HCT116 (cell line): Measurements from ENCODE around the gene EME1. TPM values are rescaled to one million over a fixed set of nuclear protein-coding genes. Genes with fewer than 3 reads are reported as not detected.

Source experiments
- ATAC-seq: fragments of 200-7000 bp; cut with Tn5 transposase; 2 replicates; pipeline ENCODE4 v1.9.1; 2020; ENCODE audit warnings: mild to moderate bottlenecking, moderate library complexity
- BruUV-seq: library from RNA; stranded (reverse); fragments of 400-500 nt; replicated peaks from 2 replicates; lab custom pipeline; 2021; lab: Mats Ljungman, UMichigan
- CTCF ChIA-PET: fragments of 300-600 bp; sonication (Branson Sonifier 250); formaldehyde crosslinking; loops from one replicate; lab custom pipeline; 2021; ENCODE audit warnings: antibody characterized with exemption; lab: Charles Lee
- POLR2A ChIA-PET: fragments of 300-600, 350-600 bp; sonication (Branson Sonifier 250); formaldehyde crosslinking; loops from one replicate; lab custom pipeline; 2021; ENCODE audit warnings: antibody characterized with exemption; lab: Charles Lee
- RAD21 ChIA-PET, 2 experiments: fragments of 300-600 bp; sonication (Branson Sonifier 250); formaldehyde crosslinking; loops; one replicate each; lab custom pipeline; 2023; ENCODE audit warnings: low total read pairs in 2 of 2; ENCODE audit not compliant: uncharacterized antibody in 2 of 2, unreplicated experiment in 2 of 2, low non-redundant PET in 1 of 2; lab: Charles Lee
- DNase-seq: peaks from one replicate; pipeline ENCODE4 v3.0.0-alpha.2; 2010; ENCODE audit warnings: low read depth, low spot score
- H2AFZ ChIP-seq: fragments of 200-600 bp; shearing (Covaris generic), sonication (generic); 2 replicates; pipeline ENCODE4 v1.6.1; 2017; ENCODE audit warnings: low read depth, mixed run types, mixed read lengths, antibody characterized with exemption, low read length; ENCODE audit not compliant: poor library complexity, severe bottlenecking
- H3K27ac ChIP-seq: 2 replicates; pipeline ENCODE4 v1.5.1; 2012; ENCODE audit warnings: low read depth, low read length
- H3K27me3 ChIP-seq: fragments of 200-600 bp; sonication (generic); 2 replicates; pipeline ENCODE4 v1.6.1; 2016; ENCODE audit warnings: mixed run types, low read length, mixed read lengths; ENCODE audit not compliant: insufficient read depth
- H3K36me3 ChIP-seq, 2 experiments: fragments of 200-500 bp in 1 of 2; fragments of 200-600 bp in 1 of 2; sonication (Bioruptor generic) in 1 of 2; sonication (generic) in 1 of 2; 2 replicates each; pipeline versions ENCODE4 v1.5.1 to v1.6.1; 2014 to 2016; ENCODE audit warnings: low read length in 2 of 2, inconsistent platforms in 1 of 2, mixed read lengths in 1 of 2, mixed run types in 1 of 2; ENCODE audit not compliant: insufficient read depth in 2 of 2, control insufficient read depth in 1 of 2
- H3K4me1 ChIP-seq, 2 experiments: fragments of 200-600 bp in 1 of 2; sonication (generic) in 1 of 2; 2 replicates each; pipeline versions ENCODE4 v1.5.1 to v1.6.1; 2012 to 2017; ENCODE audit warnings: low read length in 2 of 2, inconsistent platforms in 1 of 2, mild to moderate bottlenecking in 1 of 2, mixed read lengths in 1 of 2, mixed run types in 1 of 2, moderate library complexity in 1 of 2; ENCODE audit not compliant: insufficient read depth in 2 of 2, control insufficient read depth in 1 of 2
- H3K4me2 ChIP-seq: fragments of 200-600 bp; sonication (generic); 2 replicates; pipeline ENCODE4 v1.6.1; 2017; ENCODE audit warnings: mixed run types, low read length, mixed read lengths
- H3K4me3 ChIP-seq, 2 experiments: fragments of 200-600 bp in 1 of 2; sonication (generic) in 1 of 2; replicated peaks in 1 of 2; 2 replicates each; pipeline ENCODE4 v1.5.1; 2011 to 2016; ENCODE audit warnings: low read length in 2 of 2, control low read depth in 1 of 2, low read depth in 1 of 2, mild to moderate bottlenecking in 1 of 2, mixed read lengths in 1 of 2, mixed run types in 1 of 2
- H3K79me2 ChIP-seq: fragments of 200-600 bp; sonication (generic); 2 replicates; pipeline ENCODE4 v1.6.1; 2017; ENCODE audit warnings: mild to moderate bottlenecking, mixed run types, low read length, moderate library complexity, mixed read lengths; ENCODE audit not compliant: insufficient read depth
- H3K9ac ChIP-seq: fragments of 200-600 bp; sonication (generic); 2 replicates; pipeline ENCODE4 v1.6.1; 2016; ENCODE audit warnings: low read length, mixed read lengths
- H3K9me2 ChIP-seq: fragments of 200-600 bp; sonication (generic), shearing (Covaris generic); 2 replicates; pipeline ENCODE4 v1.6.1; 2017; ENCODE audit warnings: mixed run types, mild to moderate bottlenecking, moderate library complexity; ENCODE audit not compliant: insufficient read depth
- H3K9me3 ChIP-seq, 2 experiments: fragments of 200-500 bp in 1 of 2; fragments of 200-600 bp in 1 of 2; sonication (Bioruptor generic) in 1 of 2; sonication (generic) in 1 of 2; 2 replicates each; pipeline ENCODE4 v1.6.1; 2014 to 2017; ENCODE audit warnings: low read length in 2 of 2, mixed read lengths in 2 of 2, inconsistent platforms in 1 of 2, low read depth in 1 of 2, mild to moderate bottlenecking in 1 of 2, mixed run types in 1 of 2, moderate library complexity in 1 of 2; ENCODE audit not compliant: control insufficient read depth in 1 of 2, insufficient read depth in 1 of 2
- H4K20me1 ChIP-seq: fragments of 200-600 bp; sonication (generic), shearing (Covaris generic); 2 replicates; pipeline ENCODE4 v1.6.1; 2017; ENCODE audit warnings: mixed run types, mild to moderate bottlenecking, moderate library complexity; ENCODE audit not compliant: insufficient read depth
- CBX3 ChIP-seq: IDR thresholded peaks from 2 replicates; pipeline ENCODE4 v1.6.1; 2012; ENCODE audit warnings: low read depth
- CEBPB ChIP-seq: IDR thresholded peaks from 2 replicates; pipeline ENCODE4 v1.6.1; 2012; ENCODE audit warnings: low read depth
- ELF1 ChIP-seq: IDR thresholded peaks from 2 replicates; pipeline ENCODE4 v1.6.1; 2012; ENCODE audit warnings: low read depth, borderline replicate concordance
- EZH2 ChIP-seq: fragments of 200-600 bp; sonication (generic); IDR thresholded peaks from 2 replicates; pipeline ENCODE4 v1.6.1; 2017; ENCODE audit warnings: antibody characterized with exemption, mixed run types
- EZH2phosphoT487 ChIP-seq: fragments of 200-600 bp; IDR thresholded peaks from 2 replicates; pipeline ENCODE4 v1.6.1; 2018; ENCODE audit warnings: antibody characterized with exemption, borderline replicate concordance
- FOSL1 ChIP-seq: IDR thresholded peaks from 2 replicates; pipeline ENCODE4 v1.6.1; 2012; ENCODE audit warnings: low read depth
- JUND ChIP-seq: IDR thresholded peaks from 2 replicates; pipeline ENCODE4 v1.6.1; 2012
- RAD21 ChIP-seq: IDR thresholded peaks from 2 replicates; pipeline ENCODE4 v1.6.1; 2012; ENCODE audit warnings: low read depth, mild to moderate bottlenecking
- SP1 ChIP-seq: IDR thresholded peaks from 2 replicates; pipeline ENCODE4 v1.6.1; 2012; ENCODE audit warnings: low read depth
- SRF ChIP-seq: IDR thresholded peaks from 2 replicates; pipeline ENCODE4 v1.6.1; 2012; ENCODE audit warnings: low read depth
- intact Hi-C: fragments of 100-400 bp; cut with micrococcal nuclease; formaldehyde crosslinking; loops from 2 replicates; pipeline ENCODE4 v1.10.0; 2022
- total RNA-seq: library from RNA; stranded (reverse); gene quantifications from one replicate; pipeline ENCODE4 v1.2.1, GENCODE V29; 2021; ENCODE audit not compliant: unreplicated experiment
- TF ChIP-seq, protein P1 (sequence below): IDR thresholded peaks from 2 replicates; pipeline ENCODE4 v1.6.1; 2012; ENCODE audit warnings: low read depth
- TF ChIP-seq, protein P2 (sequence below): IDR thresholded peaks from 2 replicates; pipeline ENCODE4 v1.6.1; 2012
- TF ChIP-seq, protein P3 (sequence below): IDR thresholded peaks from 2 replicates; pipeline ENCODE4 v1.6.1; 2011; ENCODE audit warnings: mild to moderate bottlenecking, low read length, moderate library complexity; ENCODE audit not compliant: insufficient replicate concordance; ENCODE audit errors: extremely low read depth

EME1 gene
- total RNA-seq, 1 experiment from 2014 or later, result 31.8 TPM

DNA sequence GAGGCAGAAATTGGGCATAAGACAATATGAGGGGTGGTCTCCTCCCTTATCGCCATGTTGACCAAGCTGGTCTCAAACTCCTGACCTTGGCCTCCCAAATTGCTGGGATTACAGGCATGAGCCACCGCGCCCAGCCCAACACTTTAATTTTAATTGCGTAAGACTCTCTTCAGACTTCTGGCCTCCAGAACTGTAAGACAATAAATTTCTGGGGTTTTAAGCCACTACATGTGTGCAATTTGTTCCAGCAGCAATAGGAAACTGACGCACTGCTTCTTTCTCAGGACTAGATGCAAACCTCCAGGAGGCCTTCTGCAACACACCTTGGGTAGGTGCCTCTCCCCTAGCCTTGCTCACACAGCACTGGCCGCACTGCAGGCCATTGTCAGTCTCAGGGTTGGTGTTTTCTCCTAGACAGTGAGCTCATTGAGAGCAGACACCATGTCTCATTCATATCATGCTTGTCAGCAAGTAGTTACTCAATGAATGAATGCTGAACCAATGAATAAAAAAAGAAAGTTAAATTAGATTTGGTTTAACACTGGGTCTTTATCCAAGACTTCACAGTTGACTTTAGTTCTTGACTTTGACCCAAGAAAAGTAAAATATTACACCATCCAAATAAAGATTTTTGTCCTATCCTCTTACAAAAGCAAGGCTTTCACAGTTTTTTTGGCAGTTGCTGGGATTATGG lies 47.5 kb downstream of the EME1 start (continued):
- TF ChIP-seq, protein P1, sequence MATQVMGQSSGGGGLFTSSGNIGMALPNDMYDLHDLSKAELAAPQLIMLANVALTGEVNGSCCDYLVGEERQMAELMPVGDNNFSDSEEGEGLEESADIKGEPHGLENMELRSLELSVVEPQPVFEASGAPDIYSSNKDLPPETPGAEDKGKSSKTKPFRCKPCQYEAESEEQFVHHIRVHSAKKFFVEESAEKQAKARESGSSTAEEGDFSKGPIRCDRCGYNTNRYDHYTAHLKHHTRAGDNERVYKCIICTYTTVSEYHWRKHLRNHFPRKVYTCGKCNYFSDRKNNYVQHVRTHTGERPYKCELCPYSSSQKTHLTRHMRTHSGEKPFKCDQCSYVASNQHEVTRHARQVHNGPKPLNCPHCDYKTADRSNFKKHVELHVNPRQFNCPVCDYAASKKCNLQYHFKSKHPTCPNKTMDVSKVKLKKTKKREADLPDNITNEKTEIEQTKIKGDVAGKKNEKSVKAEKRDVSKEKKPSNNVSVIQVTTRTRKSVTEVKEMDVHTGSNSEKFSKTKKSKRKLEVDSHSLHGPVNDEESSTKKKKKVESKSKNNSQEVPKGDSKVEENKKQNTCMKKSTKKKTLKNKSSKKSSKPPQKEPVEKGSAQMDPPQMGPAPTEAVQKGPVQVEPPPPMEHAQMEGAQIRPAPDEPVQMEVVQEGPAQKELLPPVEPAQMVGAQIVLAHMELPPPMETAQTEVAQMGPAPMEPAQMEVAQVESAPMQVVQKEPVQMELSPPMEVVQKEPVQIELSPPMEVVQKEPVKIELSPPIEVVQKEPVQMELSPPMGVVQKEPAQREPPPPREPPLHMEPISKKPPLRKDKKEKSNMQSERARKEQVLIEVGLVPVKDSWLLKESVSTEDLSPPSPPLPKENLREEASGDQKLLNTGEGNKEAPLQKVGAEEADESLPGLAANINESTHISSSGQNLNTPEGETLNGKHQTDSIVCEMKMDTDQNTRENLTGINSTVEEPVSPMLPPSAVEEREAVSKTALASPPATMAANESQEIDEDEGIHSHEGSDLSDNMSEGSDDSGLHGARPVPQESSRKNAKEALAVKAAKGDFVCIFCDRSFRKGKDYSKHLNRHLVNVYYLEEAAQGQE, result no peak
- TF ChIP-seq EZH2, result no peak
- no peak for TF ChIP-seq CBX3

DNA sequence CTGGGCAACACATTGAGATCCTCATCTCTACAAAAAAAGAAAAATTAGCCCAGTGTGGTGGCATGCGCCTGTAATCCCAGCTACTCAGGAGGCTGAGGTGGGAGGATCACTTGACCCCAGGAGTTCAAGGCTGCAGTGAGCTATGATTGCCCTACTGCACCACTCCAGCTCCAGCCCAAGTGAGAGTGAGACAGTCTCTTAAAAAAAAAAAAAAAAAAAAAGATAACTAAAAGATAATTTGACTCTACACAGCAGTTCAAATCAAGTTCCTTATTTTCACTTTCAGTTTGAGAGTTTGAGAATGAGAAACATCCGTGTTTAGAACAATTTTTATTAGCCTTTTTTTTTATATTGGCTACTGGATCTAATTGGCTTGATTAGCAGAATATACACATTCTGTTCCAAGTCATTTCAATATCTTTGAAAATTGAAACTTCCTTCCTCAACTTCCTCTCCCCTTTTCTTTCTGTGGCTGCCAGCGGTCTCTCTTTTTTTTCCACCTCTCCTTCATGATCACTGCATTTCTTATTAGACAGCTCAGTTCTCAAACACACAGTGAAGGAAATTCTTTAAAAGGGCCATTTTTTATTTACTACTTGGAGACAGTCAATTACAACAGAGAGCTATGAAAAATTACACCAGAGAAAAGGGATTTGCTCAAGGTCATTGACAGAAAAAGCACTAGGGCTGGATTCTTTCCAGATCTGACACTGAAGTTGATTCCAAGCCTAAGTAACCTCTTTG lies 48.5 kb downstream of the EME1 start:
- H4K20me1 ChIP-seq, result no peaks in the 10 kb centered on the region
- H3K4me3 ChIP-seq, result no peak overlapping the region
- BruUV-seq, result no TSS peak
- H2AFZ ChIP-seq, result peak overlapping the region; percentile 19
- DNase-seq (no peak), ATAC-seq (no peak)
- no peaks in the 10 kb centered on the region for H3K36me3 ChIP-seq
- no peak overlapping the region for H3K9ac ChIP-seq
- CTCF ChIA-PET, result interaction anchor here (1.7 kb wide), 1 partner anchor 24 kb away, joined by 7 read pairs; the partner anchor contains the start of gene LRRC59
- no peak overlapping the region for H3K4me2 ChIP-seq
- peaks cover 28 to 34% of the 10 kb centered on the region in 2 experiments for H3K4me1 ChIP-seq
- H3K27ac ChIP-seq, result no peak overlapping the region
- intact Hi-C loops, result no loop called here
- 0 out of 2 replicates have a peak, but pooled peaks cover under 1% of the 10 kb centered on the region for H3K79me2 ChIP-seq
- no peaks in the 10 kb centered on the region for H3K27me3 ChIP-seq
- H3K9me3 ChIP-seq, result no peaks in the 10 kb centered on the region
- H3K9me2 ChIP-seq, result no peaks in the 10 kb centered on the region
- POLR2A ChIA-PET, result interaction anchor here (1.1 to 1.3 kb wide), 2 partner anchors 23 to 30 kb away, joined by 3 read pairs; no protein-coding TSS in a partner anchor
- RAD21 ChIA-PET, result no interaction called here
- TF ChIP-seq, protein P2, sequence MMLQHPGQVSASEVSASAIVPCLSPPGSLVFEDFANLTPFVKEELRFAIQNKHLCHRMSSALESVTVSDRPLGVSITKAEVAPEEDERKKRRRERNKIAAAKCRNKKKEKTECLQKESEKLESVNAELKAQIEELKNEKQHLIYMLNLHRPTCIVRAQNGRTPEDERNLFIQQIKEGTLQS, result no peak
- no peak for TF ChIP-seq EZH2
- no peak for TF ChIP-seq RAD21
- TF ChIP-seq CEBPB, result no peak
- TF ChIP-seq, protein P3, sequence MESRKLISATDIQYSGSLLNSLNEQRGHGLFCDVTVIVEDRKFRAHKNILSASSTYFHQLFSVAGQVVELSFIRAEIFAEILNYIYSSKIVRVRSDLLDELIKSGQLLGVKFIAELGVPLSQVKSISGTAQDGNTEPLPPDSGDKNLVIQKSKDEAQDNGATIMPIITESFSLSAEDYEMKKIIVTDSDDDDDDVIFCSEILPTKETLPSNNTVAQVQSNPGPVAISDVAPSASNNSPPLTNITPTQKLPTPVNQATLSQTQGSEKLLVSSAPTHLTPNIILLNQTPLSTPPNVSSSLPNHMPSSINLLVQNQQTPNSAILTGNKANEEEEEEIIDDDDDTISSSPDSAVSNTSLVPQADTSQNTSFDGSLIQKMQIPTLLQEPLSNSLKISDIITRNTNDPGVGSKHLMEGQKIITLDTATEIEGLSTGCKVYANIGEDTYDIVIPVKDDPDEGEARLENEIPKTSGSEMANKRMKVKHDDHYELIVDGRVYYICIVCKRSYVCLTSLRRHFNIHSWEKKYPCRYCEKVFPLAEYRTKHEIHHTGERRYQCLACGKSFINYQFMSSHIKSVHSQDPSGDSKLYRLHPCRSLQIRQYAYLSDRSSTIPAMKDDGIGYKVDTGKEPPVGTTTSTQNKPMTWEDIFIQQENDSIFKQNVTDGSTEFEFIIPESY, result no peak
- TF ChIP-seq FOSL1, result no peak
- TF ChIP-seq EZH2phosphoT487, result no peak
- TF ChIP-seq, protein P1, result no peak
- no peak for TF ChIP-seq SP1
- TF ChIP-seq JUND, result no peak
- no peak for TF ChIP-seq ELF1
- TF ChIP-seq SRF, result no peak
